GM19395 (cell line): ENCODE data around the gene DNAH1.
"Not testable (repeated sequence)": the region's sequence is repeated elsewhere in the genome, so short reads cannot be mapped to it uniquely, and the experiment has no call there.

Experiments used
- ATAC-seq: cut with Tn5 transposase; IDR thresholded peaks from one replicate; pipeline ENCODE4 v1.9.1; 2021; ENCODE audit warnings: mild to moderate bottlenecking, moderate library complexity; ENCODE audit not compliant: unreplicated experiment

DNAH1 gene

GRCh38 chr3:52331091-52331490 is 15.0 kb downstream of the DNAH1 start:
- no peak for ATAC-seq

- ATAC-seq = no peak
Measured at GRCh38 chr3:52331906-52332305, 15.8 kb downstream of the DNAH1 start.

GRCh38 chr3:52333869-52334557 is 17.9 kb downstream of the DNAH1 start:
- ATAC-seq = no peak

GRCh38 chr3:52338131-52338530 is 22.0 kb downstream of the DNAH1 start:
- ATAC-seq = not testable (repeated sequence)

GRCh38 chr3:52339612-52340011 is 23.5 kb downstream of the DNAH1 start:
- no peak for ATAC-seq

GRCh38 chr3:52341123-52341522 is 25.0 kb downstream of the DNAH1 start:
- ATAC-seq = no peak

- ATAC-seq = no peak
Measured at GRCh38 chr3:52343946-52344600, 28.0 kb downstream of the DNAH1 start.

GRCh38 chr3:52345521-52346109 is 29.5 kb downstream of the DNAH1 start:
- ATAC-seq = no peak

- no peak for ATAC-seq
Measured at GRCh38 chr3:52346623-52347530, 30.8 kb downstream of the DNAH1 start.

GRCh38 chr3:52347716-52348635 is 31.9 kb downstream of the DNAH1 start:
- no peak for ATAC-seq

GRCh38 chr3:52349131-52349530 is 33.0 kb downstream of the DNAH1 start:
- ATAC-seq = no peak

- no peak for ATAC-seq
Measured at GRCh38 chr3:52349611-52350395, 33.7 kb downstream of the DNAH1 start.

GRCh38 chr3:52350416-52350815 is 34.3 kb downstream of the DNAH1 start:
- ATAC-seq = no peak

GRCh38 chr3:52350981-52351761 is 35.1 kb downstream of the DNAH1 start:
- ATAC-seq = no peak

- no peak for ATAC-seq
Measured at GRCh38 chr3:52351762-52352368, 35.7 kb downstream of the DNAH1 start.

GRCh38 chr3:52352566-52352965 is 36.4 kb downstream of the DNAH1 start:
- ATAC-seq = no peak

- ATAC-seq = no peak
Measured at GRCh38 chr3:52353291-52353855, 37.3 kb downstream of the DNAH1 start.

GRCh38 chr3:52354676-52355075 is 38.6 kb downstream of the DNAH1 start:
- ATAC-seq = no peak
